Neuronal stem cell (in vitro differentiated cells): ENCODE data around the gene KCNJ6.

Experiments used
- DNase-seq: peaks from one replicate; pipeline ENCODE4 v3.0.0-alpha.2; 2013; ENCODE audit warnings: low spot score
- H2AFZ ChIP-seq: one replicate; pipeline ENCODE4 v1.6.1; 2013; ENCODE audit warnings: mild to moderate bottlenecking, low read length, inconsistent platforms
- H2AK5ac ChIP-seq: 2 replicates; pipeline ENCODE4 v1.6.1; 2013; ENCODE audit warnings: low read depth, mild to moderate bottlenecking, inconsistent platforms, low read length, moderate library complexity, mixed read lengths
- H2BK120ac ChIP-seq: 2 replicates; pipeline ENCODE4 v1.6.1; 2013; ENCODE audit warnings: low read depth, mild to moderate bottlenecking, inconsistent platforms, low read length, moderate library complexity, mixed read lengths
- H2BK12ac ChIP-seq: one replicate; pipeline ENCODE4 v1.6.1; 2013; ENCODE audit warnings: low read length, inconsistent platforms
- H2BK15ac ChIP-seq: 2 replicates; pipeline ENCODE4 v1.6.1; 2013; ENCODE audit warnings: mild to moderate bottlenecking, low read length, inconsistent platforms, mixed read lengths
- H2BK5ac ChIP-seq: one replicate; pipeline ENCODE4 v1.6.1; 2013; ENCODE audit warnings: inconsistent platforms, mild to moderate bottlenecking, low read length, moderate library complexity
- H3K14ac ChIP-seq: one replicate; pipeline ENCODE4 v1.6.1; 2013; ENCODE audit warnings: low read length, inconsistent platforms
- H3K18ac ChIP-seq: 2 replicates; pipeline ENCODE4 v1.6.1; 2013; ENCODE audit warnings: low read length, inconsistent platforms
- H3K23ac ChIP-seq: 2 replicates; pipeline ENCODE4 v1.6.1; 2013; ENCODE audit warnings: low read depth, mild to moderate bottlenecking, mixed read lengths, low read length, inconsistent platforms; ENCODE audit not compliant: poor library complexity
- H3K27ac ChIP-seq: replicated peaks from 3 replicates; pipeline ENCODE4 v1.5.1; 2013; ENCODE audit warnings: low read length, inconsistent platforms
- H3K27me3 ChIP-seq, 3 experiments: 2 replicates each; pipeline ENCODE4 v1.6.1; 2013; ENCODE audit warnings: low read length in 3 of 3, mild to moderate bottlenecking in 2 of 3, inconsistent platforms in 1 of 3, low read depth in 1 of 3, mixed read lengths in 1 of 3, moderate library complexity in 1 of 3; ENCODE audit not compliant: control insufficient read depth in 3 of 3, insufficient read depth in 3 of 3
- H3K36me3 ChIP-seq, 2 donors: replicated peaks in 1 of 2; 2 replicates each; pipeline ENCODE4 v1.6.1; 2013; ENCODE audit warnings: low read length in 2 of 2; ENCODE audit not compliant: control insufficient read depth in 2 of 2, insufficient read depth in 2 of 2
- H3K4ac ChIP-seq: 2 replicates; pipeline ENCODE4 v1.6.1; 2013; ENCODE audit warnings: inconsistent platforms, mild to moderate bottlenecking, low read length, moderate library complexity
- H3K4me1 ChIP-seq, 2 donors: 1 replicate in 1 of 2; 2 replicates in 1 of 2; pipeline ENCODE4 v1.6.1; 2013; ENCODE audit warnings: low read length in 2 of 2, low read depth in 1 of 2; ENCODE audit not compliant: control insufficient read depth in 2 of 2, insufficient read depth in 1 of 2
- H3K4me2 ChIP-seq: one replicate; pipeline ENCODE4 v1.6.1; 2013; ENCODE audit warnings: mild to moderate bottlenecking, low read length, inconsistent platforms; ENCODE audit not compliant: insufficient read depth, poor library complexity, severe bottlenecking
- H3K4me3 ChIP-seq, 2 donors: 2 replicates each; pipeline ENCODE4 v1.5.1; 2013; ENCODE audit warnings: low read length in 2 of 2, mild to moderate bottlenecking in 2 of 2, inconsistent platforms in 1 of 2, moderate library complexity in 1 of 2
- H3K79me1 ChIP-seq: one replicate; pipeline ENCODE4 v1.6.1; 2013; ENCODE audit warnings: low read depth, mild to moderate bottlenecking, inconsistent platforms, low read length, moderate library complexity
- H3K9ac ChIP-seq: one replicate; pipeline ENCODE4 v1.6.1; 2013; ENCODE audit warnings: mild to moderate bottlenecking, low read depth, low read length, inconsistent platforms; ENCODE audit not compliant: poor library complexity
- H3K9me3 ChIP-seq, 2 donors: replicated peaks in 1 of 2; 2 replicates each; pipeline versions ENCODE3 to v1.6.1; 2013; ENCODE audit warnings: low read length in 2 of 2, mild to moderate bottlenecking in 2 of 2, inconsistent platforms in 1 of 2, low read depth in 1 of 2, mixed read lengths in 1 of 2, moderate library complexity in 1 of 2; ENCODE audit not compliant: control insufficient read depth in 2 of 2, insufficient read depth in 1 of 2
- H4K8ac ChIP-seq: one replicate; pipeline ENCODE4 v1.6.1; 2013; ENCODE audit warnings: low read depth, mild to moderate bottlenecking, inconsistent platforms, low read length, moderate library complexity
- H4K91ac ChIP-seq: one replicate; pipeline ENCODE4 v1.6.1; 2013; ENCODE audit warnings: low read length, low read depth, mild to moderate bottlenecking, inconsistent platforms; ENCODE audit not compliant: poor library complexity
- WGBS, 2 donors: extraction: QIAGEN DNeasy Blood & Tissue Kit; methylation state at CpG; one replicate each; pipeline ENCODE4 v1.1.7; 2013; ENCODE audit warnings: missing lambda C conversion rate in 2 of 2, mixed read lengths in 1 of 2; ENCODE audit not compliant: insufficient read length in 2 of 2, insufficient replicate concordance in 1 of 2; ENCODE audit errors: extremely low coverage in 2 of 2; 5-methylcytosine and 5-hydroxymethylcytosine counted together

Gene KCNJ6

GRCh38 chr21:37751268-37751975 lies 164.8 kb downstream of the KCNJ6 start:
- Histone ChIP-seq H2BK120ac (no peak overlapping the region), H2BK12ac (no peak overlapping the region), H2AFZ (no peak overlapping the region), H3K27me3 (no peaks in the 10 kb centered on the region), H2AK5ac (no peak overlapping the region), H3K23ac (no peak overlapping the region), H3K79me1 (no peaks in the 10 kb centered on the region), H2BK15ac (no peak overlapping the region), H2BK5ac (no peak overlapping the region), H3K27ac (no peak overlapping the region), H3K4me2 (no peak overlapping the region), H3K9ac (no peak overlapping the region), H3K4ac (no peak overlapping the region), H3K4me1 (no peaks in the 10 kb centered on the region), H3K18ac (no peak overlapping the region), H4K8ac (no peak overlapping the region), H3K9me3 (no peaks in the 10 kb centered on the region), H3K4me3 (no peak overlapping the region), H4K91ac (no peak overlapping the region), H3K14ac (no peak overlapping the region), H3K36me3 (no peaks in the 10 kb centered on the region)
- no CpG with 5 or more reads among the region's 10 CpGs for WGBS, 2 donors
- DNase-seq, result no peak

DNA sequence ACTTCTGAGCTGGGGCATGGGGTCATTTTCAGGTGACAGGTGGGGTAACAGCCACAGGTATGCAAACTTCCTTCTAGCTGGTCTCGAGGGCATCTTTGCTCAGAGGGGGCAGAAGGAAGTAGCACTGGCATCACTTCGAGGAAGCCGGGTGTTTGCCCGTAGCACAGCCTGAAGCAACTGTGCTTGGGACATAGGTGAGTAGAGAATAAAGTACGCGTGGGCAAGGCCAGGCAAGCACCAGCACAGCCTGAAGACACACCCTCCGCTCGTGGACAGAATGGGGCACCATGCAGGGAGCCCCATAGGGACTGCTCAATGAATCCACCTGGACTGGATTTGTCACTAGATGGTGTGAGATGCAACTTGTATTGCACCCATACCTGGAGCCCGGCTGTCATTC lies 167.1 kb downstream of the KCNJ6 start:
- H3K4ac ChIP-seq, result no peak overlapping the region
- H4K91ac ChIP-seq, result no peak overlapping the region
- H3K9me3 ChIP-seq, result no peaks in the 10 kb centered on the region
- H3K4me3 ChIP-seq, result peak overlapping the region in 1 of 2 donors; percentile 61
- H4K8ac ChIP-seq, result no peak overlapping the region
- no peak overlapping the region for H2AFZ ChIP-seq
- H3K4me2 ChIP-seq, result no peak overlapping the region
- no peaks in the 10 kb centered on the region for H3K4me1 ChIP-seq
- no peaks in the 10 kb centered on the region for H3K36me3 ChIP-seq
- no CpG with 5 or more reads among the region's 9 CpGs for WGBS, 2 donors
- no peak for DNase-seq
- no peak overlapping the region for H2BK5ac ChIP-seq
- no peak overlapping the region for H2BK15ac ChIP-seq
- no peak overlapping the region for H2BK120ac ChIP-seq
- no peak overlapping the region for H3K14ac ChIP-seq
- H3K9ac ChIP-seq, result no peak overlapping the region
- no peak overlapping the region for H3K27ac ChIP-seq
- H3K79me1 ChIP-seq, result no peaks in the 10 kb centered on the region
- H3K23ac ChIP-seq, result no peak overlapping the region
- no peaks in the 10 kb centered on the region for H3K27me3 ChIP-seq
- no peak overlapping the region for H3K18ac ChIP-seq
- no peak overlapping the region for H2AK5ac ChIP-seq
- H2BK12ac ChIP-seq, result no peak overlapping the region

DNA sequence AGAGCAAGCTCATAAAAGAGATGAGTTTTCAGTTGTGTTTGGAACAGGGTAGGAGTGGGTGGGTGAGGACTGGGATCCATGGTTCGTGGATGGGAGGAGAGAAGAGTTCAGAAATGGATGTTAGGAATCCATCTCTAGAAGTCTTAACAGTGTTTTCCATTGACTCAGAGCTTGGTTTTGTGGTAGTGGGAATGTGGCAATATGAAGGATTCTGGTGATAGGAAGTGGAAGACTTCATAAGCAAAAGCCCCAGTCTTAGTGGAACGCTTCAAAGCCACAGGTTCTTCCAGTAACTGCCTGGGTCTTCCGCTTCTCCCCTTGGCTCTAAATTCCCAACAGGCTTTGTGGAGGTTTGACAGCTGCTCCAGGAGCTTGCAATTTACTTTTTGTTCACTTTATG lies 167.9 kb downstream of the KCNJ6 start:
- no peaks in the 10 kb centered on the region for H3K9me3 ChIP-seq
- no peak overlapping the region for H3K4ac ChIP-seq
- H2AK5ac ChIP-seq, result no peak overlapping the region
- no peaks in the 10 kb centered on the region for H3K4me1 ChIP-seq
- H2BK5ac ChIP-seq, result no peak overlapping the region
- no peak overlapping the region for H4K8ac ChIP-seq
- WGBS, 2 donors, result no CpG with 5 or more reads among the region's 3 CpGs
- no peaks in the 10 kb centered on the region for H3K27me3 ChIP-seq
- H3K4me3 ChIP-seq, result no peak overlapping the region
- no peaks in the 10 kb centered on the region for H3K36me3 ChIP-seq
- no peak for DNase-seq
- no peak overlapping the region for H2BK15ac ChIP-seq
- H3K4me2 ChIP-seq, result no peak overlapping the region
- no peak overlapping the region for H2BK120ac ChIP-seq
- no peak overlapping the region for H3K14ac ChIP-seq
- H3K18ac ChIP-seq, result no peak overlapping the region
- no peak overlapping the region for H2BK12ac ChIP-seq
- no peak overlapping the region for H4K91ac ChIP-seq
- H3K79me1 ChIP-seq, result no peaks in the 10 kb centered on the region
- H3K9ac ChIP-seq, result no peak overlapping the region
- no peak overlapping the region for H3K23ac ChIP-seq
- no peak overlapping the region for H2AFZ ChIP-seq
- H3K27ac ChIP-seq, result no peak overlapping the region

DNA sequence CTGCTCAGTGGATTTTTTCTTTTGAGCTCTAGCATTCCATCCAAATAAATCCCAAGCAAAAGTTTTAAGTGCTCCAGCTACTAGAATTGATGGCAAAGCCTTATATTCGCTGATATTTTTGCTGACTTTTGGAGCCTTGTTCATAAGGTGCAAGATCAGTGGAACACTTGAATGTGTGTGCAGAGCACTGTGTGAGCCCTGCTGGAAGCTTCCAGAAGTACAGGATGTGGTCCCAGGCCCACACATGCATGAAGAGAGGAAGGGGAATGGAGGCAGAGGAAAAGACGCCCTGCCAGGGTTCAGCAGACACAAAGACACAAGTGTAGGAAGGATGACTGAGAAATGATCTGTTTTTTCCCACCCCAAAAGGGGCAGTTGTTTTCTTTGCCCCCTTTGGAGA lies 169.4 kb downstream of the KCNJ6 start:
- Histone ChIP-seq H4K91ac (no peak overlapping the region), H2BK15ac (no peak overlapping the region), H2BK5ac (no peak overlapping the region), H2BK12ac (no peak overlapping the region), H2AFZ (no peak overlapping the region), H3K9ac (no peak overlapping the region), H4K8ac (no peak overlapping the region), H2BK120ac (no peak overlapping the region), H3K14ac (no peak overlapping the region), H3K27ac (no peak overlapping the region), H3K4me3 (peak overlapping the region in 1 of 2 donors; percentile 44), H3K79me1 (no peaks in the 10 kb centered on the region), H3K9me3 (no peaks in the 10 kb centered on the region), H3K4ac (no peak overlapping the region), H3K36me3 (no peaks in the 10 kb centered on the region), H3K23ac (no peak overlapping the region), H3K18ac (no peak overlapping the region), H3K4me1 (no peaks in the 10 kb centered on the region), H2AK5ac (no peak overlapping the region), H3K4me2 (no peak overlapping the region), H3K27me3 (no peaks in the 10 kb centered on the region)
- DNase-seq, result no peak
- WGBS, 2 donors, result no CpG with 5 or more reads among the region's 2 CpGs
